ENCODE measurements around the gene ABLIM2.

DNA sequence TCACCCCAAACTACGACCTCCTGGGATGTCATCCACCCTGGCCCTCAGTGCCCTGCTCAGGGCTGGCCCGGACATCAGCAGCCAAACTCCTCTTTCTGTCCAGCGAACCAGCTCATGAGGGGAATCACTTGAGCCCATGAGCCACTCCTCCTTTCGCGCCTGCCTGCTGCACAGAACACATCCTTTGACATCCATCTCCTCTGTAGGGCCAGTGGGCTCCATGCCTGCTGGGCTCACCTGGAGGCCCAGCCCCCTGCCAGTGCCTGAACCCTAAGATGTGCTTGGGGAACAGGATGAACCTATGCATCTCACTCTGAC lies 43.5 kb downstream of the ABLIM2 start:
- TF ChIP-seq, protein P1, sequence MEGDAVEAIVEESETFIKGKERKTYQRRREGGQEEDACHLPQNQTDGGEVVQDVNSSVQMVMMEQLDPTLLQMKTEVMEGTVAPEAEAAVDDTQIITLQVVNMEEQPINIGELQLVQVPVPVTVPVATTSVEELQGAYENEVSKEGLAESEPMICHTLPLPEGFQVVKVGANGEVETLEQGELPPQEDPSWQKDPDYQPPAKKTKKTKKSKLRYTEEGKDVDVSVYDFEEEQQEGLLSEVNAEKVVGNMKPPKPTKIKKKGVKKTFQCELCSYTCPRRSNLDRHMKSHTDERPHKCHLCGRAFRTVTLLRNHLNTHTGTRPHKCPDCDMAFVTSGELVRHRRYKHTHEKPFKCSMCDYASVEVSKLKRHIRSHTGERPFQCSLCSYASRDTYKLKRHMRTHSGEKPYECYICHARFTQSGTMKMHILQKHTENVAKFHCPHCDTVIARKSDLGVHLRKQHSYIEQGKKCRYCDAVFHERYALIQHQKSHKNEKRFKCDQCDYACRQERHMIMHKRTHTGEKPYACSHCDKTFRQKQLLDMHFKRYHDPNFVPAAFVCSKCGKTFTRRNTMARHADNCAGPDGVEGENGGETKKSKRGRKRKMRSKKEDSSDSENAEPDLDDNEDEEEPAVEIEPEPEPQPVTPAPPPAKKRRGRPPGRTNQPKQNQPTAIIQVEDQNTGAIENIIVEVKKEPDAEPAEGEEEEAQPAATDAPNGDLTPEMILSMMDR (IDR thresholded peaks at IDR 0.05; ENCODE audit: insufficient read depth, low read length) = no peak
- TF ChIP-seq POLR2AphosphoS5 (IDR thresholded peaks at IDR 0.05; ENCODE audit: low read depth) = no peak
- no peak for TF ChIP-seq REST (IDR thresholded peaks at IDR 0.05; ENCODE audit: insufficient replicate concordance, low read depth)
- TF ChIP-seq GABPA (IDR thresholded peaks at IDR 0.05; ENCODE audit: low read depth) = no peak
- TF ChIP-seq SPI1 (IDR thresholded peaks at IDR 0.05; ENCODE audit: borderline replicate concordance, low read depth) = no peak
